Stimulated activated CD4-positive, alpha-beta T cell treated with anti-CD3 and anti-CD28 coated beads, Interleukin-12 subunit alpha, Interleukin-12 subunit beta, amount 100 ng/mL, for 48 hours (primary cell): Measurements from ENCODE around the gene SCAMP1.
"Not testable (repeated sequence)": the region's sequence is repeated elsewhere in the genome, so short reads cannot be mapped to it uniquely, and the experiment has no call there.

Experiments used
- DNase-seq, 3 donors: peaks; one replicate each; pipeline ENCODE4 v3.0.0-alpha.2; 2020; ENCODE audit warnings: low read depth in 2 of 3, low spot score in 1 of 3

SCAMP1 gene

GRCh38 chr5:78420548-78420947, 60.1 kb downstream of the SCAMP1 start:
- no peak for DNase-seq

GRCh38 chr5:78424665-78425064, 64.2 kb downstream of the SCAMP1 start:
- DNase-seq = no peak

GRCh38 chr5:78429332-78429980, 69.0 kb downstream of the SCAMP1 start:
- no peak for DNase-seq

- no peak for DNase-seq
Measured at GRCh38 chr5:78430866-78431265, 70.4 kb downstream of the SCAMP1 start.

GRCh38 chr5:78433972-78434371, 73.6 kb downstream of the SCAMP1 start:
- no peak for DNase-seq

- no peak for DNase-seq
Measured at GRCh38 chr5:78447775-78448424, 87.5 kb downstream of the SCAMP1 start.

- DNase-seq = no peak
Measured at GRCh38 chr5:78449103-78449502, 88.7 kb downstream of the SCAMP1 start.

- not testable (repeated sequence) for DNase-seq
Measured at GRCh38 chr5:78457507-78457906, 97.1 kb downstream of the SCAMP1 start.

- DNase-seq = no peak
Measured at GRCh38 chr5:78458843-78459242, 98.4 kb downstream of the SCAMP1 start.

GRCh38 chr5:78467140-78467539, 106.7 kb downstream of the SCAMP1 start:
- DNase-seq = no peak

- no peak for DNase-seq
Measured at GRCh38 chr5:78467752-78468357, 107.4 kb downstream of the SCAMP1 start.

GRCh38 chr5:78471896-78472295, 111.5 kb downstream of the SCAMP1 start:
- DNase-seq = no peak

- DNase-seq = no peak
Measured at GRCh38 chr5:78472469-78473106, 112.2 kb downstream of the SCAMP1 start.

- DNase-seq = no peak
Measured at GRCh38 chr5:78473751-78474150, 113.3 kb downstream of the SCAMP1 start.

GRCh38 chr5:78475370-78475769, 115.0 kb downstream of the SCAMP1 start:
- DNase-seq = no peak

- no peak for DNase-seq
Measured at GRCh38 chr5:78476795-78477194, 116.4 kb downstream of the SCAMP1 start.

- no peak for DNase-seq
Measured at GRCh38 chr5:78482948-78483347, 122.5 kb downstream of the SCAMP1 start.

- DNase-seq = no peak
Measured at GRCh38 chr5:78483809-78484521, 123.5 kb downstream of the SCAMP1 start.

- DNase-seq = no peak
Measured at GRCh38 chr5:78486218-78486617, 125.8 kb downstream of the SCAMP1 start.

- no peak for DNase-seq
Measured at GRCh38 chr5:78487846-78488245, 127.4 kb downstream of the SCAMP1 start.

- no peak for DNase-seq
Measured at GRCh38 chr5:78490709-78491485, 130.5 kb downstream of the SCAMP1 start.
